ENCODE data around the gene E2F3.
"Not testable (repeated sequence)": the region's sequence is repeated elsewhere in the genome, so short reads cannot be mapped to it uniquely, and the experiment has no call there.

The E2F3 gene

GRCh38 chr6:20434766-20435165, 33.1 kb downstream of the E2F3 start:
- DNase-seq: no peak

GRCh38 chr6:20436719-20437118, 35.0 kb downstream of the E2F3 start:
- no peak for DNase-seq

GRCh38 chr6:20437639-20438038, 36.0 kb downstream of the E2F3 start:
- no peak for DNase-seq

DNA sequence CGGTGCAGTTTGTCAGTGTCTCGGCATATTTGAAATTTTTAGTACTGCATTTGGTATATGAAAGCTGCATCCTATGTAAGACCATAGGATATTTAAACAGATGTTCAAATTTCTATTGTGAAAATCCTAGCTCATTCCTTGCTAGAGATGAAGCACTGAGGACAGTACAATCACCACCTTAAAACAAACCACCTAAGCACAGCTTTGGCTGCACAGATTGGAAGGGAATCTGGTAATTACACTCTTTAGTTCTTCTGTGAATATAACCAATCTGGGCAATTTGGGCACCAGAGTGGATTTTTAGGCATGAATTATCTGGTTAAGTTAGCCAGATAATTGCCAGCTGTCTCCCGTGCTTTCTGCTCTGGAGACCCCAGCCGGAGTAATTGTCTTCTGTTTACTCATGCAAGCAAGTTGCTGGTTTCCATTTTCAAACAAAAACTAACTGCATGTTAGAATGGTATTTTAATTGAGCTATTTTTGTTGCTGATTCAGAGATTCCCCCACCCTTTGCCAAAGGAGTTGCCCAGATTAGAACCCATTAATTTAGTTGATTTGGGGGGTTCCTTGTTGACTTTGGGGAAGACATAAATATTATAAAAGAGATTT, 36.9 kb downstream of the E2F3 start:
- DNase-seq: no peak

- DNase-seq: no peak
Observed at GRCh38 chr6:20439558-20439957, 37.9 kb downstream of the E2F3 start.

DNA sequence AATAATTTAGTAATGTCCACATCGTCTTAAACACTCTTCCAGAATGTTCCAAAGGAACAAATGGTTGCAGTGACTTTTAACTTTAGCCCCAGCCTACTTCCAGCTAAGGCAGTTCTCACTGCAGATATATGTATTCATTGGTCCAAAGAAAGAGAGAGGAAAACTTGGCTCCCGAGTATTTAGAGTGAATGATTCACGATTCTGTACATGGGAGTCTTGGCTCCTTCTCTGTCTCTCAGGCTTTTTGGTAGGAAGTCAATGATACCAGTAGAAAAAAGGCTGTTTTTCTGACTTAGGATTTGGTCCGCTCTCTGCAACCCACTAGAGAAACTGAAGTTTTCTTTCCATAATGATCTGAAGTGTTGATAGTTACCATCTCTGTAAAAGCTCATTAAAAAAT, 38.6 kb downstream of the E2F3 start:
- DNase-seq: no peak

DNA sequence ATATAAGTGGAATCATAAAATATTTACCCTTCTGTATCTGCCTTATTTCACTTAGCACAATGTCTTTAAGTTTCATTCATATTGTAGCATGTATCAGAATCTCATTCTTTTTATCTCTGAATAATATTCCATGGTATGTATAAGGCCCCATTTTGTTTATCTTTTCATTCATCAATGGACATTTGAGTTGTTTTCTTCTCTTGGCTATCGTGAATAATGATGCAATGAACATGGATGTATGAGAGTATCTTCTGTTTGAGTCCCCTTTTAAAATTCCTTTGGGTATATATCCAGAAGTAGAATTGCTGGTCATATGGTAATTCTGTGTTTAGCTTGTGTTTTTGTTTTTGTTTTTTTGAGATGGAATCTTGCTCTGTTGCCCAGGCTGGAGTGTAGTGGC, 39.6 kb downstream of the E2F3 start:
- DNase-seq: no peak

DNA sequence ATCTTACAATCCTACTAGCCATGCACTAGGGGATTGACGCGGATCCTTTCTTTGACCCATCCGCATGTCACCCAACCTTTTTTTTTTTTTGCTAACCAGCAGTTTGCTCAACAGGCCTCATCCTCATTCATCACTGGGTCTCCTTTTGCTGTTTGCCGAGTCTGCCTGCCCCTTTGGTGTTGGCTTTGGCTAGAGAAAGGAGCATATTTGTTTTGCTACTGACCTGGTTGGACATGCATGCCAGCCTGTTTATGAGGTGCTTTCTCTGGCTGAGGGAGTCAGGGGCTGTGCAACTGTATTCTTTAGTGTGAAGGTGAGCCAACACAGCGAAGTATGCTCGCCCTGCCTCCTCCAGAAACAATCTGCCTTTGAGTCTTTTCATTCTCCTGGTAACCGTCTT, 40.2 kb downstream of the E2F3 start:
- DNase-seq: no peak

DNA sequence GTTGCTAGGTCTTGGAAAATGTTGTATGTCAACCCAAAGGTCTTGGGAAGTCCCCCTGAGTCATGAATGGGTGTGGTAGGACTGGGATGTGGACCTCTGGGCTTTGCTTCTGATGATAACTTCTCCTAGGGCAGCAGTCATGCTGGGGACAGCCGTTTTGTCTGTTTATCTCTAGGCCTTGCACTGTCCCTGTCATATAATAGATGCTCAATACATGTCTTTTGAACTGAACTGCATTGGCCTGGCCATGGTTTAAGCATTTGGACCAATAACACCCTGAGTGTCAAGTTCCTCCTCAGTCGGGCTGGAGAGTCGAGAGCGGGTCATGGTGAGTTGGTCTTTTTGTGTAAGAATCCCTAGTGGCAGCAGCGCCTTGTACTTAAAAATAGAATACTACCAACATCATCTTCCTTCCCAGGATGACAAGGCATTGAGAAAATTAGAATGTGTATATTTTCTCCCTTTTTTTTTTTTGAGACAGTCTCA, 43.1 kb downstream of the E2F3 start:
- DNase-seq: no peak

- no peak for DNase-seq
Observed at GRCh38 chr6:20447157-20447556, 45.5 kb downstream of the E2F3 start.

DNA sequence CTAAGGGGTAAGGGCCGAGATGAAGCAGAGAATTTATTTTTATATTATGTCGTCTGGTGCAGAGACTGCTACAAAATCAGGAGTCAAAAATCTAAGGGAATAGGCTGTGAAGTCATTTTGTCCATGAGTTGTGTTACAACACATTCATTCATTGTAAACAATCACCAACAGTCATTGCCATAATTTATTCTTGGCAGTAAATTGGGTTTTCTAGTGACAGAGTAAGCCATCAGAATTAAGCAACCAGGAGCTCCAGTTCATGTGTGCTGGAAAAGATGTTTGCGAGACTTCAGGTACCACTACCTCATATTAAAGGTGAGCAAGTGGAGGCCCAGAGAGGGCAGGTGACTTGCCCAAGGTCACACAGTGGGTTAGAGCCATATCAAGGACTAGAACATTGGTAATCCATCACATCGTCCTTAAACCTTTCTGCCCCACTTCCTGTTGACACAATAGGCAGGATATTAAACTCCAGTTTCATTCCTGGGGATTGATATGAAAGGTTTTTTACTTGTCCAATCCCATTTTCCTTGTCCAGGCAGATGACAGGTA, 46.0 kb downstream of the E2F3 start:
- DNase-seq: no peak

GRCh38 chr6:20448828-20449227, 47.1 kb downstream of the E2F3 start:
- no peak for DNase-seq

GRCh38 chr6:20454204-20454824, 52.6 kb downstream of the E2F3 start:
- no peak for DNase-seq

GRCh38 chr6:20455251-20455940, 53.7 kb downstream of the E2F3 start:
- no peak for DNase-seq

DNA sequence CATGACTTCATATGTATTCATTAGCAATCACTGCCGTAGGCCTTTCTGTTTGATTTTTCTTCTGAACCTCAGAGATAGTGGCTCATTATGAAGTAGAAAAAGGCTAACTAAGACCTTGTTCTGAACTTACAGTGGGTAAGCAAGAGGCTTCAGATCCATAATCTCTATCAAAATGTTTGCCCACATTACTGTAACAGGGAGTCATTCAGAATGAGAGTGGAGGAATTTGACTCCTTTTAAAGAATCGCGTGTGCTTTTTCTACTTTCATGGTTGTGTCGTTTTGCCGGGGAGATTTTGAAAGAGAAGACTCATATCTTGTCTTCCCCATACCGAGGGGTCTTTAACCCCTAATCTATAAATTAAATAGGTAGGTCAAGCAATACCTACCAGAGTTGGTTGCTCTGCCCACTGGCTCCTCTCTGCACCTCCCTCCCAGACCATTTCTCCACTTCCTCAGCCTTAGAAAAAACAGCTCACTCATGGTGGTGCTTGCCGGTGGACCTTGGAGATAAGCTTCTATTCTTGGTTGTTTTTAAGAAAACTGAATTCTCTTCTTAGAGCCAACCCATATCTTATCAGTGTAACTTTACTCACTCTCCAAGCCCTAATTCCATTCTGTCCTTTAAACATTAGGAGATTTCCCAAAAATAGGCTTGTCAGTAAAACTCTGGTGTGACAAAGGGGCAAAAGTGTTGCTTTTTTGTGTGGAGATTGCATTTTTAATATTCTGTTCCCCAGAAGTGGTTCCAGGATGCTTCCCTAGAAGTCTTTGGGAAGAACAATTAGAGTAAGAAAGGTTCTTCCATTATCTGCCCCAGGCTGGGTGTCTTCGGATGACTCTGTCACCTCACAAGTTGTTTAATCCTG, 56.6 kb downstream of the E2F3 start:
- DNase-seq: no peak

DNA sequence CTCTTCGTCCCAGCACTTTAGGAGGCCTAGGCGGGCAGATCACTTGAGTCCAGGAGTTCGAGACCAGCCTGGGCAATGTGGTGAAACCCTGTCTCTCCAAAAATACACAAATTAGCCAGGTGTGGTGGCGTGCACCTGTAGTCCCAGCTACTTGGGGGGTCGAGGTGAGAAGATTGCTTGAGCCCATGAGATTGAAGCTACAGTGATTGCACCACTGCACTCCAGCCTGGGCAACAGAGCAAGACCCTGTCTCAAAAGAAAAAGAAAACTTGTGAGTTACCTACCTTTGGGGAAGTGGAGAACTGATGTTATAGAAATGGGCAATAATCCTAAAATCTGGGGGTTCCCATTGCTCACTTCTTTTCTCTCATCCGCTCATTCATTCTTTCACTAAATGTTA, 58.0 kb downstream of the E2F3 start:
- no peak for DNase-seq

DNA sequence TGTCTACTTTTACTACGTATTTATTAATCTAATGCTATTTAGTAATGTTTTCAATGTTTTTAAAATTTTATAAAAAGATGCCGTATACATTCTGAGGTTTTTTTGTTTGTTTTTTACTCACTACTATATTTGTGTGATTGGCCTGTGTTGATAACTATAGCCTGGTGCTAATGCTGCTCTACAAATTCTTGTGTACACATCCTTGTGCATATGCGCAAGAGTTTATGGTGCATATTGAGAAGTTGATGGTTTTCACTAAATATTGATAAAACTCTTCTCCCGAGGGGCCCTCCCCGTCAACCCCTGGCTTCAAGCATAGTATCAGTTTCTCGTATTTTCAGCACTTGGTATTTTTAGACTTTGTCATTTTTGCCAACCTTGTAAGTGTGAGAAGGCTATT, 59.9 kb downstream of the E2F3 start:
- DNase-seq: no peak

- DNase-seq: no peak
Observed at GRCh38 chr6:20463396-20463795, 61.7 kb downstream of the E2F3 start.

- no peak for DNase-seq
Observed at GRCh38 chr6:20464041-20464440, 62.4 kb downstream of the E2F3 start.

GRCh38 chr6:20464847-20465246, 63.2 kb downstream of the E2F3 start:
- no peak for DNase-seq

GRCh38 chr6:20465616-20466015, 63.9 kb downstream of the E2F3 start:
- not testable (repeated sequence) for DNase-seq

DNA sequence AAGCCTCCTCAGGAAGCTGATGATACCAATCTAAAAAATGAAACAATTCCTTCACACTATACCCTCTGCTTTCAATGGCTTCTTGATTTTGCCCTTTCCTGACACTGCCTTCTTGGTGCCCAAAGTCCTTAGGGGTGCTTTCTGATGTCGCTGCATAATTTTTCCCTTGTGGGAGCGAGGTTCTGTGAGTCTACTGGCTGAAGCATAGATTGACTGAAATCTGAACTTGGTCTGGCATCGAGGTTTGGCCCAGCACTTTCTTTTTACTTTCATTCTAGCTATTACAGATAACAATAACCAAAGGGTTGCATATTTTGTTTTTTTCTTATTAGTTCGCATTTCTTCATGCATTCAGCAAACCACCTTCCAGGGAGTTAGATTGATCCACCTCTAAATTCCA, 65.8 kb downstream of the E2F3 start:
- no peak for DNase-seq

- DNase-seq: no peak
Observed at GRCh38 chr6:20468209-20468608, 66.5 kb downstream of the E2F3 start.

Measured in stimulated activated CD4-positive, alpha-beta T cell treated with anti-CD3 and anti-CD28 coated beads, Interleukin-1b, Interleukin-23, amount 100 ng/mL, for 48 hours (primary cell).